Heart left ventricle (tissue), 16 donors: ENCODE data around the gene TXNDC12. TPM values are rescaled to one million over a fixed set of nuclear protein-coding genes. Genes with fewer than 3 reads are reported as not detected.

Experiments
- ATAC-seq, 4 donors: fragments of 200-7000 bp; cut with Tn5 transposase; one replicate each; pipeline ENCODE4 v1.9.1; 2020 to 2022; ENCODE audit warnings: moderate library complexity in 4 of 4, mild to moderate bottlenecking in 3 of 4, moderate number of reproducible peaks in 1 of 4
- DNase-seq, 5 donors: peaks; one replicate each; pipeline ENCODE4 v3.0.0-alpha.2; 2020
- H3K27ac ChIP-seq, 12 donors: fragments of 200-600 bp; sonication (generic) in 4 of 12; one replicate each; pipeline versions ENCODE4 v1.5.0 to v1.8.0; 2016 to 2022; ENCODE audit warnings: mild to moderate bottlenecking in 2 of 12
- H3K27me3 ChIP-seq, 9 donors: fragments of 200-600 bp; sonication (generic) in 2 of 9; one replicate each; pipeline versions ENCODE4 v1.5.1 to v1.8.0; 2016 to 2022; ENCODE audit warnings: mild to moderate bottlenecking in 3 of 9
- H3K36me3 ChIP-seq, 9 donors: fragments of 200-600 bp; sonication (generic) in 2 of 9; one replicate each; pipeline versions ENCODE4 v1.5.0 to v1.8.0; 2018 to 2022; ENCODE audit warnings: mild to moderate bottlenecking in 2 of 9
- H3K4me1 ChIP-seq, 12 donors: fragments of 200-600 bp; sonication (generic) in 4 of 12; one replicate each; pipeline versions ENCODE4 v1.5.0 to v1.8.0; 2016 to 2022; ENCODE audit warnings: mild to moderate bottlenecking in 3 of 12
- H3K4me3 ChIP-seq, 12 donors: fragments of 200-600 bp; sonication (generic) in 4 of 12; one replicate each; pipeline versions ENCODE4 v1.5.0 to v1.8.0; 2017 to 2022; ENCODE audit warnings: mild to moderate bottlenecking in 9 of 12, moderate library complexity in 4 of 12
- H3K9me3 ChIP-seq, 12 donors: fragments of 200-600 bp; sonication (generic) in 4 of 12; one replicate each; pipeline versions ENCODE4 v1.5.0 to v1.8.0; 2016 to 2022; ENCODE audit warnings: mild to moderate bottlenecking in 1 of 12
- POLR2A ChIP-seq, 2 donors: fragments of 450-650 bp; IDR thresholded peaks; one replicate each; pipeline ENCODE4 v1.6.1; 2017; ENCODE audit warnings: antibody characterized with exemption in 2 of 2, mild to moderate bottlenecking in 2 of 2, moderate library complexity in 2 of 2
- WGBS, 4 donors: extraction: QIAGEN DNeasy Blood & Tissue Kit in 2 of 4; methylation state at CpG; one replicate each; pipeline versions ENCODE4 v1.1.5 to v1.1.7; 2013 to 2018; 5-methylcytosine and 5-hydroxymethylcytosine counted together
- intact Hi-C, 10 donors: fragments of 100-400 bp; cut with DNase I; formaldehyde crosslinking; loops; one replicate each; pipeline versions ENCODE4 v1.11.1 to v1.14.2; 2022
- polyA plus RNA-seq, 2 donors: library from polyadenylated mRNA; stranded (reverse); fragments of 200-250 nt; gene quantifications; one replicate each; pipeline ENCODE4 v1.2.3, GENCODE V29; 2013
- total RNA-seq, 9 donors: library from RNA; depleted of rRNA in 2 of 9; stranded (reverse); fragments of >200 nt in 2 of 9; fragmentation: NEBNext Ultra II Directional in 3 of 9; extraction: Animal tissue kit (Norgen Biotek cat#: 25700) in 3 of 9; gene quantifications; one replicate each; pipeline versions ENCODE4 v1.1.0 to v1.2.4, GENCODE V29; 2016 to 2023
- TF ChIP-seq, protein P1 (sequence below), 12 donors: fragments of 200-600 bp; sonication (generic) in 4 of 12; IDR thresholded peaks; one replicate each; pipeline versions ENCODE4 v1.5.0 to v1.8.0; 2018 to 2022; ENCODE audit warnings: antibody characterized with exemption in 12 of 12, mild to moderate bottlenecking in 5 of 12
- donor health status: ischemic (EF 13 %, LVEDD 7.1; RV severe dilation, severe dysfunction).
- donor health status: healthy with polysubstance abuse.
- donor health status: DM: no; HTN: yes; CAD: no.
- donor health status: DM: no; HTN: no; CAD: no.
- donor health status: ischemic (EF 25% LVEDD 6.9; RV normal size, moderate dysfunction).
- donor health status: ischemic (EF 25% LVEDD 5.7; RV mildly dilated, moderate dysfunction).
- donor health status: healthy.
- donor health status: DM: yes; HTN: yes; CAD: no.
- donor health status: ischemic (EF 35%, LVEDD 5.7; RV mildly dilated, moderate dysfunction).
- donor health status: nonischemic (EF 11% LVEDD 7.7; RV severe dilation, severe dysfunction).
- donor health status: DM: yes; HTN: yes; CAD: no.
- donor health status: PGD.
- donor health status: ischemic (EF 29% LVEDD 5.4; RV normal size, mild dysfunction).
- donor health status: nonischemic (EF 23%, LVEDD 6.1; RV moderate dilation, normal function).

Gene TXNDC12
- total and polyA plus RNA-seq, 11 donors = 7.7 to 42.9 (median 26.2) TPM

DNA sequence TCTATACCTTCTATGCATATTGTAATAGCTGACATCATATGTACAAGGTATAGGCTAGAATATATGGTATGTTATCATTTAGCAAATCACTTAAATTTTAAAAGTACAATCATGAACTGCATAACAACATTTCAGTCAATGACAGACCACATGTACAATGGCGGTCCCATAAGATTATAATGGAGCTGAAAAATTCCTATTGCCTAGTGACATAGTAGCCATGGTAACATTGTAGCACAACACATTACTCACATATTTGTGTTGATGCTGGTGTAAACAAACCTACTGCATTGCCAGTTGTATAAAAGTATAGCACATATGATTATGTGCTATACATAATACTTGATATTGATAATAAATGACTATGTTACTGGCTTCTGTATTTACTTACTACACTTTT, 73.4 kb downstream of the TXNDC12 start:
- no peak for TF ChIP-seq POLR2A (IDR thresholded peaks at IDR 0.05)
- TF ChIP-seq, protein P1, sequence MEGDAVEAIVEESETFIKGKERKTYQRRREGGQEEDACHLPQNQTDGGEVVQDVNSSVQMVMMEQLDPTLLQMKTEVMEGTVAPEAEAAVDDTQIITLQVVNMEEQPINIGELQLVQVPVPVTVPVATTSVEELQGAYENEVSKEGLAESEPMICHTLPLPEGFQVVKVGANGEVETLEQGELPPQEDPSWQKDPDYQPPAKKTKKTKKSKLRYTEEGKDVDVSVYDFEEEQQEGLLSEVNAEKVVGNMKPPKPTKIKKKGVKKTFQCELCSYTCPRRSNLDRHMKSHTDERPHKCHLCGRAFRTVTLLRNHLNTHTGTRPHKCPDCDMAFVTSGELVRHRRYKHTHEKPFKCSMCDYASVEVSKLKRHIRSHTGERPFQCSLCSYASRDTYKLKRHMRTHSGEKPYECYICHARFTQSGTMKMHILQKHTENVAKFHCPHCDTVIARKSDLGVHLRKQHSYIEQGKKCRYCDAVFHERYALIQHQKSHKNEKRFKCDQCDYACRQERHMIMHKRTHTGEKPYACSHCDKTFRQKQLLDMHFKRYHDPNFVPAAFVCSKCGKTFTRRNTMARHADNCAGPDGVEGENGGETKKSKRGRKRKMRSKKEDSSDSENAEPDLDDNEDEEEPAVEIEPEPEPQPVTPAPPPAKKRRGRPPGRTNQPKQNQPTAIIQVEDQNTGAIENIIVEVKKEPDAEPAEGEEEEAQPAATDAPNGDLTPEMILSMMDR (IDR thresholded peaks at IDR 0.05) = no peak
- Histone ChIP-seq H3K27me3 (no peaks in the 10 kb centered on the region), H3K27ac (no peak overlapping the region), H3K4me1 (no peaks in the 10 kb centered on the region), H3K4me3 (no peak overlapping the region), H3K36me3 (no peaks in the 10 kb centered on the region), H3K9me3 (no peaks in the 10 kb centered on the region)
- intact Hi-C loops = no loop called here
- ATAC-seq (no peak), DNase-seq (no peak)
- 87 to 97% (median 94%) methylated on average over 1 of the region's 1 CpG for WGBS, 4 donors

DNA sequence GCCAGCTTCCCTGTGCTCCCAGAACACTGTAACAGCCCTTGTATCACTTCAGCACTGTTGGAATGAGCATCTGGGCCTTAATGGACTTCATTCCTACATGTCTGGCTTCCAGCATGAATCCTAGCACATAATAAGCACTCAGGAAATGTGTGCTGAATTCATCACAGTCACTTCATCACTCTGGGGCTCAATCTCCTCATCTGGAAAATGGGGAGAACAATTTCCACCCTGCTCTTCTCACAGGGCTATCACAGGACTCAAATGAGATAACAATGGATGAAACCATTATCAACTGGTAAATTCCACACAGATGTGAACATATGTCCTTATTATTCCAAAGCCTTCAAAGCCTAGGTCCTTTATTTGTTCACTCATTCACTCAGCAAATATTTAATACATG, 76.9 kb downstream of the TXNDC12 start:
- TF ChIP-seq, protein P1 (IDR thresholded peaks at IDR 0.05) = no peak
- no peak overlapping the region for H3K4me3 ChIP-seq
- no peaks in the 10 kb centered on the region for H3K9me3 ChIP-seq
- ATAC-seq (no peak), DNase-seq (no peak)
- H3K27me3 ChIP-seq = no peaks in the 10 kb centered on the region
- H3K27ac ChIP-seq = no peak overlapping the region
- no peaks in the 10 kb centered on the region for H3K4me1 ChIP-seq
- intact Hi-C loops = no loop called here
- H3K36me3 ChIP-seq = no peaks in the 10 kb centered on the region

DNA sequence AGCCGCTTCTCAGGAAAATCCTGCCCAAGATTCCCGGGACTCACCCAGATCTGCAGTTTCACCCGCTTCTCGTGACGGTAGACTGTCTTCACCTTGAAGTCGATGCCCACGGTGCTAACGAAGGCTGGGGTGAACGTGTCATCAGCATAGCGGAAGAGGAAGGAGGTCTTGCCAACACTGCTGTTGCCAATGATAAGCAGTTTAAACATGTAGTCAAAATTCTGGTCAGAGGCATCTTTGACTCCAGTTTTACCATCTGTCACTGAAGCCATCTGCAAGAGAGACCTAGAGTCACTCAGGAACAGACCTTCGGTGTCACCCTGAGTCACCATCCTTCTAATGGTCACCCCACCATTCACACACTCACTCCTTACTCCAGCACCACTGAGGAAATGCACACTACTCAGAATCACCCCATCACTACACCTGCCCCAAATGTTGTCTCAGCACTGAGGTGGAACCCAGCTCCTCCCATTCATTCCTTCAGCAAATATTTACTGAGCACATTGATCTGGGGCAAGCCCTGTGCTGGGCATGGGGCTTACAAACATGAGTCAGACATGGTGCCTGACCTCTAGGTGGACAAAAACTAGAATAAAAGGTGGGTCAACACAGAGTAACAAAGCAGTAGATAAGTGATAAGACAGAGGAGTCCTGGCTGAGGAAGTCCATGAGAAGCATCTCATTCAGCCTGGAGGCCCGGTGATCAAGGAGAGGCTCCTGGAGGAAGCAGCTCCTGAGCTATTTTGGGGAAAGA, 78.0 kb downstream of the TXNDC12 start:
- WGBS, 4 donors = 79 to 85% (median 82%) methylated on average over 12 of the region's 12 CpGs
- Histone ChIP-seq H3K4me3 (no peak overlapping the region), H3K4me1 (no peaks in the 10 kb centered on the region), H3K9me3 (no peaks in the 10 kb centered on the region), H3K27me3 (no peaks in the 10 kb centered on the region), H3K27ac (no peak overlapping the region), H3K36me3 (no peaks in the 10 kb centered on the region)
- TF ChIP-seq POLR2A (IDR thresholded peaks at IDR 0.05) = no peak
- TF ChIP-seq, protein P1 (IDR thresholded peaks at IDR 0.05) = no peak
- DNase-seq = no peak
- no peak for ATAC-seq
- intact Hi-C loops = no loop called here

DNA sequence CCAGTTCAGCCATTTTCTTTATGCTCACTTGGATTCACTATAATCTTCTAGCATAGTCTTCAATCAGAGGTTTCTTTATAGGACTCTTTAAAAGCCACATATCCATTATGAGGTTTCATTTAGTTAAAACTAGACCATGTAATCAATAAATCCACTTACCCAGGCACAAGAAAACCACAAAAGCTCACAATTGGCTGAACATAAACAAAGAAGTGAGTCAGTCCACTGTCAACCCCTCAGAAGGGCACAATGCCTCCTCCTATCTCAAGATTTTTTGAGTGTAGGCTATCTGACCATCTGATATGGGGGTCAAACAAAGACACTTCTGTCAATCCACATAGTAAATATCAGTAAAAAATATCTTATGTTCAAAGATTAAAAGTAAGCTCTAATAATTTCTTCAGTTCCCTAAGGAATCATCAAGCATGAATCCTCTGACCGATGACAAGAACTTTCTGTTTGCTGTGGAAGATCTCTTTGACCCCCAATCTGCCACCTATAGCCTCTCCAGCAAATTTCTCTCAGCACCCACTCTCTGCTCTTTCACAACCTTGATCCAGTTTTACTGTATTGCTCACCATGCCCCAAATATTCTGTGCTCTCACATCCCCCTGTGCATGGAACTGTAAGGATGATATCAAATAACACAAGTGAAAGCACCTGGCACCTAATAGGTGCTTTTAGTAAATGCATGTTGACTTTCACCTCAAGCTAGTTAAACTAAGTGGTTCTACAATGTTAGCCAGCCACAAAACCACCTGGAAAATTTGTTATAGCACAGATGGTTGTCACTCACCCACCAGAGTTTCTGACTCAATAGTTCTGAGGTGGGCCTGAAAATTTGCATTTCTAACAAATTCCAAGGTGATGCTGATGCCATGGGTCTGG, 81.2 kb downstream of the TXNDC12 start:
- no peaks in the 10 kb centered on the region for H3K27me3 ChIP-seq
- intact Hi-C loops = no loop called here
- no peaks in the 10 kb centered on the region for H3K36me3 ChIP-seq

More for the DNA sequence above, 81.2 kb downstream of the TXNDC12 start:
- H3K4me3 ChIP-seq = no peak overlapping the region
- no peak for DNase-seq
- ATAC-seq = no peak
- no peaks in the 10 kb centered on the region for H3K4me1 ChIP-seq
- no peaks in the 10 kb centered on the region for H3K9me3 ChIP-seq
- 79 to 91% (median 89%) methylated on average over 1 of the region's 1 CpG for WGBS, 4 donors
- TF ChIP-seq, protein P1 (IDR thresholded peaks at IDR 0.05) = no peak
- no peak for TF ChIP-seq POLR2A (IDR thresholded peaks at IDR 0.05)
- no peak overlapping the region for H3K27ac ChIP-seq
